Nephron (organoid): ENCODE measurements around the gene LMTK2.

Experiments
- H3K27ac Mint-ChIP-seq, 3 experiments: 2 replicates each; pipeline ENCODE4 v1.8.0; 2020; ENCODE audit warnings: mixed read lengths in 3 of 3, mild to moderate bottlenecking in 2 of 3, moderate library complexity in 1 of 3
- H3K27me3 Mint-ChIP-seq: 2 replicates; pipeline ENCODE4 v1.8.0; 2021; ENCODE audit warnings: low read depth, mild to moderate bottlenecking, moderate library complexity, mixed read lengths
- H3K36me3 Mint-ChIP-seq: 2 replicates; pipeline ENCODE4 v1.8.0; 2020; ENCODE audit warnings: low read depth, mixed read lengths
- H3K4me1 Mint-ChIP-seq: 2 replicates; pipeline ENCODE4 v1.8.0; 2020; ENCODE audit warnings: mixed read lengths
- H3K4me3 Mint-ChIP-seq, 3 experiments: 2 replicates each; pipeline ENCODE4 v1.8.0; 2020; ENCODE audit warnings: mild to moderate bottlenecking in 3 of 3, mixed read lengths in 3 of 3, moderate library complexity in 2 of 3
- H3K9me3 Mint-ChIP-seq: 2 replicates; pipeline ENCODE4 v1.8.0; 2020; ENCODE audit warnings: mixed read lengths
- CTCF ChIP-seq, 3 experiments: fragments of 200-600 bp; sonication (generic); IDR thresholded peaks; one replicate each; pipeline ENCODE4 v1.5.0; 2021; ENCODE audit warnings: antibody characterized with exemption in 3 of 3; ENCODE audit not compliant: unreplicated experiment in 3 of 3

LMTK2 gene

GRCh38 chr7:98168181-98168903 lies 61.7 kb downstream of the LMTK2 start:
- Mint-ChIP-seq H3K9me3 (no peaks in the 10 kb centered on the region), H3K4me3 (no peak overlapping the region), H3K27me3 (no peaks in the 10 kb centered on the region), H3K36me3 (peaks cover 11% of the 10 kb centered on the region), H3K27ac (peak overlapping the region in 2 of 3 experiments; percentile 7 to 10), H3K4me1 (no peaks in the 10 kb centered on the region)
- peak; percentile 83 to 89 (median 85) for TF ChIP-seq CTCF (IDR thresholded peaks at IDR 0.05; ENCODE audit: unreplicated experiment in 3 of 3)

- Mint-ChIP-seq H3K36me3 (peaks cover 11% of the 10 kb centered on the region), H3K27ac (peak overlapping the region in 1 of 3 experiments; percentile 7), H3K9me3 (no peaks in the 10 kb centered on the region), H3K27me3 (no peaks in the 10 kb centered on the region), H3K4me1 (no peaks in the 10 kb centered on the region), H3K4me3 (no peak overlapping the region)
- peak in 1 of 3 experiments; percentile 36 for TF ChIP-seq CTCF (IDR thresholded peaks at IDR 0.05; ENCODE audit: unreplicated experiment in 3 of 3)
Observed at GRCh38 chr7:98168904-98169621, 62.4 kb downstream of the LMTK2 start.

- no peaks in the 10 kb centered on the region for H3K27me3 Mint-ChIP-seq
- H3K27ac Mint-ChIP-seq: peak overlapping the region in 2 of 3 experiments; percentile 62 to 86
- no peaks in the 10 kb centered on the region for H3K4me1 Mint-ChIP-seq
- no peaks in the 10 kb centered on the region for H3K9me3 Mint-ChIP-seq
- H3K4me3 Mint-ChIP-seq: no peak overlapping the region
- H3K36me3 Mint-ChIP-seq: peaks cover 11% of the 10 kb centered on the region
- no peak for TF ChIP-seq CTCF (IDR thresholded peaks at IDR 0.05; ENCODE audit: unreplicated experiment in 3 of 3)
Observed at GRCh38 chr7:98170966-98171365, 64.3 kb downstream of the LMTK2 start.

GRCh38 chr7:98171449-98171848 lies 64.8 kb downstream of the LMTK2 start:
- Mint-ChIP-seq H3K27ac (peak overlapping the region in 2 of 3 experiments; percentile 62 to 86), H3K27me3 (no peaks in the 10 kb centered on the region), H3K4me1 (no peaks in the 10 kb centered on the region), H3K36me3 (peaks cover 11% of the 10 kb centered on the region), H3K4me3 (no peak overlapping the region), H3K9me3 (no peaks in the 10 kb centered on the region)
- no peak for TF ChIP-seq CTCF (IDR thresholded peaks at IDR 0.05; ENCODE audit: unreplicated experiment in 3 of 3)

- Mint-ChIP-seq H3K4me3 (no peak overlapping the region), H3K4me1 (no peaks in the 10 kb centered on the region), H3K9me3 (no peaks in the 10 kb centered on the region), H3K36me3 (peaks cover 17% of the 10 kb centered on the region), H3K27ac (no peak overlapping the region), H3K27me3 (no peaks in the 10 kb centered on the region)
- TF ChIP-seq CTCF (IDR thresholded peaks at IDR 0.05; ENCODE audit: unreplicated experiment in 3 of 3): no peak
Observed at GRCh38 chr7:98174334-98175259, 67.9 kb downstream of the LMTK2 start.
